HG03175 (cell line): ENCODE results near the gene NTM.

ENCODE experiments used
- ATAC-seq: cut with Tn5 transposase; IDR thresholded peaks from one replicate; pipeline ENCODE4 v1.9.1; 2021; ENCODE audit warnings: mild to moderate bottlenecking, moderate library complexity; ENCODE audit not compliant: unreplicated experiment

NTM gene

GRCh38 chr11:131372234-131372962 is 2.0 kb downstream of the NTM start:
- ATAC-seq, result no peak

GRCh38 chr11:131373095-131373725 is 2.8 kb downstream of the NTM start:
- no peak for ATAC-seq

- ATAC-seq, result no peak
These were observed 3.3 kb downstream of the NTM start for GRCh38 chr11:131373756-131374155.

DNA sequence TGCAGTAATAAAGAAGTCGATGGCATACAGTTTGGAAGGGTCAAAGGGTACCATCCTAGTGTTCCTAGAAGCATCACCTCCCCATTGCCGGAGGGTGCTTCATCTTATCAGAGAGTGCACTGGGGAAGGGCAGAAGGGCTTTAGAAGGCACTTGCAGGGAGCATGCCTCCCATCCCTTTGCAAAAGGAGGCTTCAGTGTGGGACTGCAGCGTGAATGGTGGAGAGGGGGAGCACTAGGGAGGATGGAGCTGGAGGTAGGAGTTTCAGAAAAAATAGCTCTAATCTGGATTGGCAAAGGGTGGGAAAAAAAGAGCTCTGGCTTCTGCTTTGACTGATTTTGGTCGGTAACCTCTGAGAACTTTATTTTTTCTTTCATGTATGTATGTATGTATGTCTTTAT is 5.0 kb downstream of the NTM start:
- ATAC-seq, result no peak

DNA sequence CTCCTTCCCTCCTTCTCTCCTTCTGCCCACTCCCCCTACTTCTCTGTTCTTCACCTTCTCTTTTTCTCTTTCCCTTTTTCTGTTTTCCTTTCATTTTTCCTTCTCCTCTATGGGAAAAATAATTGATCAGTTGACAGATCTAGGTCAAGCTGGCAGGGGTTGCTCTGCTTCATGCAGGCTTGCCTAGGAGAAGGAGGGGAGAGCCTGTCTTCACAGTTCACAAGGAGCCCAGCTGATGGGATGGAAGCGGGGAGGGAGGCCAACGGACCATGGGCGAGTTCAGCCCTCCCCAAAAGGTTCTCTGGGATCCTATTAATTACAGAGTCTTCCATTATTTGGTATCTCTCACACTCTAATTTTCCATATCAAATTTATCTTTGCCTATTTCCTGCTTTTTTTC is 5.5 kb downstream of the NTM start:
- no peak for ATAC-seq

GRCh38 chr11:131378931-131379330 is 8.5 kb downstream of the NTM start:
- ATAC-seq, result peak; percentile 76

GRCh38 chr11:131385763-131386390 is 15.5 kb downstream of the NTM start:
- no peak for ATAC-seq

GRCh38 chr11:131386408-131386807 is 16.0 kb downstream of the NTM start:
- no peak for ATAC-seq

DNA sequence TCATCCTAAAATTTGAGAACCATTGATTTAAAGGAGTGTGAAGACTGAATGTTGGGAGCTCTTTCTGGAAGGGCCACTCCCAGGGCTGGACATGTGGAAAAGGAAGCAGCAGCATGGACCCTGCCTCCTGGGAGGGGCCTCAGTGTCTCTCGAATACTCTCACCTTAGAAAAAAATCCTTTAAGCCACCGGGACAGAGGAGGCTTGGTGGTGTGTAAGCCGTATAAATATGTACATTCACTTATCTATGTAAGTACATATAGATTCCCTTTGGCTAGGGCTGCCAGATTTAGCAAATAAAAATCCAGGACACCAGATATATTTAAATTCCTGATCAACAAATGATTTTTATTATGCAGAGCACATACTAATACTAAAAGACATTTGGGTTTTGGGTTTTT is 17.6 kb downstream of the NTM start:
- no peak for ATAC-seq

GRCh38 chr11:131389582-131389981 is 19.2 kb downstream of the NTM start:
- ATAC-seq, result no peak

- no peak for ATAC-seq
These were observed 20.8 kb downstream of the NTM start for GRCh38 chr11:131391176-131391575.

GRCh38 chr11:131392528-131393255 is 22.3 kb downstream of the NTM start:
- ATAC-seq, result no peak

GRCh38 chr11:131393691-131394090 is 23.3 kb downstream of the NTM start:
- ATAC-seq, result no peak

DNA sequence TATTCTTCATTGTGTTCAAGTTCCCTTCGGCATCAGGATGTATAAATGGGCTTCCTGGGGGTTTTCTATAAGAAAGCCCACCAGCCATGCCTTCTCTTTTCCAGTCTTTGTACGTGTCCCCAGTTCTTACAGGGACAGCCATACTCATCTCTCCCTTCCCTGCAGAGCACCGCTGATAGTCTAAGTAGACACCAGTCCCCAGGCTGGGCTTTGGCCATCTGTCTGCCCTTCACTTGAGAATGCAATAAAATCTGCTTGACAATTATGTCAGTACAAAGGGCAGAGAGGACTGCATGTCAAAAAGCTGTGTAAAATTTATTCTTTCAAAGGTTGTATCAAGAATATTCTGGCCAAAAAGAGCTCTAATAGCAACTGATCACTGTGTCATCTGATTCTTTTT is 27.3 kb downstream of the NTM start:
- no peak for ATAC-seq

- ATAC-seq, result no peak
These were observed 31.6 kb downstream of the NTM start for GRCh38 chr11:131402040-131402439.

DNA sequence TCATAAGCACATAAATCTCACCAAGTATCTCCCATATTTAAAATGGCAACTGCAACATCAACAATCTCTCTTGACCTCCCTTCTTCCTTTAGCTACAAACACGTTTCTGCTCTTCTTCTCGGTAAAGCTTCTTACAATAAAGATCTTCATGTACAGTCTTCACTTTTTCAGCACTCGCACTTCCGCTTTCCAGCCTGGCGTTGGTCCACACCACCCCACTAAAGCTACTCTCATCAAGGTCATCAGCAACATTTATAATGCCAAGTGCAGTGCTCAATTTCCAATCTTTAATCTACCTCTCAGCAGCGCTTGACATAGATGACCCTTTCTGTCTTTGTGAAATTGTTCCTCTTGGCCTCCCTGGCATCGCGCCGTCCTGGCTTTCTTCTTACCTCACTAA is 33.6 kb downstream of the NTM start:
- no peak for ATAC-seq

DNA sequence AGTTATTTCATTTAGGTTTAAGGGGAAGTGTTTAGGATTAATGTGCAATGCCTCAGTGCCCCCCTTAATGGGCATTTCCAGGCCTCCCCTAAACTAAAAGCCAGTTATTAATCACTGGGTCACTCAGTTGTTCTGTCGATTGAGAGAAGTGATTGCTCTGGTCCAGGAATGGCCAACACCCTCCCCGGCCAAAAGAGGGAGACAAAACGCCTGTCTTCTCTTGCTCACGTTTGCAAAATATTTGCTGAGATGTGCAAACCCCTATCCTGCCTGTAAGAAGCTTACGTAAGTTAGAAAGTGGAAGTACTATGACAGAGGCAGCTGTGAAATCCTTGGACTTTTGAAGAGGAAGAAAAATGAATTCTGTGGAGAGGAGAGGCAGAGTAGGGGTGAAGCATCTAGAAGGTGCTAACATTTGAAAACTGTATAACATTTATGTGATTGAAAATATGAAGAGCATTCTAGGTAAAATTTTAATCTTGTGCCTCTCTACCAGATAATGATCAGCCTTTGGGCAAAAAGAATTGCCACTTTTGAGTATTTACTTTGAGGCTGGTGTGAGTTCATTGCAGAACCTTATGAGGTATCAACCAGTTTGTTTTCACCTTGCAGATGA is 37.7 kb downstream of the NTM start:
- no peak for ATAC-seq

DNA sequence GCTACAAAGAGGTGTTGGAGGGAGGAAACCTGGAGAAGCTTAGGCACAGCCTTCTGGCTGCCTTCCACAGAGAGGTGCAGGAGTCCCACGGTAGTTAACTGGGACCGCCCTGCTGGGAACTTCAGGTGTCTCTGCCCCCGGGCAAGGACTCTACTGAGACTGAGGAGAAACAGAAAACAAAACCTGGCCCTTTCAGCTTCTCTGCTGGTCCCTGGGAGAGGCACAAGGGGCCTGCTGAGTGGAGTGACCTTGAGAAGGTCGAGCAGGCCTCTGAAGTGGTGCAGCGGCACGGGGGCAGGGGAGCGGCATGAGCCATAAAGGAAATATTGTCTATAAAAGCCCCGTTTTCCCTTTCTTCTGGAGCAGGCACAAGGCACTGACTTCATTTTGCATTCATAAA is 38.9 kb downstream of the NTM start:
- no peak for ATAC-seq

DNA sequence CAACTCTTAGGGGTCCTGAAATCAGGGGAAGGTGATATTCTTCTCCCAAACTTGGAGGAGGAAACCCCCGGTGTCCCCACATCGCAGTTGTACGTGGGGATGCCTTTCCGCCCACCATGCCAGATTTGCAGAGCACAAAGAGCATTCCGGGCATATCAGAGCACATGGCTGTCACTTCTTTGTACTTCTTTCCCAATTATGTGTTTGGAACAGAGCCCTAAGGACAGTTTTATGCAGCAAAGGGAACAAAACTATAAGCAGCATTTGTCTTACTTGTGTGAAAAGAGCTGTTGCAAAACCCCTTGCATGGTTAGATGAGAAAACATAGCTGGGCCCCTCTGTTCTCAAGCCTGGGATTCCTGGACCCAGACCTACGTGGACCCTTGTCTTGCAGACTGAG is 41.2 kb downstream of the NTM start:
- ATAC-seq, result no peak

GRCh38 chr11:131412061-131412460 is 41.6 kb downstream of the NTM start:
- ATAC-seq, result no peak

- no peak for ATAC-seq
These were observed 42.8 kb downstream of the NTM start for GRCh38 chr11:131413217-131413616.
